ENCODE data around the gene ACOT8. TPM values are rescaled to one million over a fixed set of nuclear protein-coding genes. Genes with fewer than 3 reads are reported as not detected.

The ACOT8 gene
- total and polyA plus RNA-seq, 4 experiments from 2014 or later, result 30.6 to 54.3 (median 35.7) TPM

GRCh38 chr20:45852326-45852725 is 4.9 kb downstream of the ACOT8 start:
- Mint-ChIP-seq H3K27me3 (no peaks in the 10 kb centered on the region), H3K4me3 (no peak overlapping the region), H3K27ac (no peak overlapping the region), H3K9me3 (no peaks in the 10 kb centered on the region), H3K4me1 (peaks cover 10 to 52% (median 23%) of the 10 kb centered on the region in 4 donors), H3K36me3 (peaks cover 33 to 37% of the 10 kb centered on the region in 2 donors)
- peaks cover 35% of the 10 kb centered on the region for H3K36me3 ChIP-seq (ENCODE audit: insufficient read depth, low read length)
- intact Hi-C loops (cut with micrococcal nuclease), result loop anchor here (10.0 kb wide), 1 partner anchor 58 kb away; the partner anchor contains the start of genes DNTTIP1 and WFDC3
- no peaks in the 10 kb centered on the region for H3K27me3 ChIP-seq (ENCODE audit: insufficient read depth, low read length)
- DNase-seq, result no peak
- POLR2A ChIA-PET (ENCODE audit: partially characterized antibody), result interaction anchor here (0.6 kb wide), 1 partner anchor 14 kb away, joined by 3 read pairs; no protein-coding TSS in a partner anchor
- no peaks in the 10 kb centered on the region for H3K9me3 ChIP-seq (ENCODE audit: control insufficient read depth in 1 of 2, low read length in 2 of 2)
- H3K27ac ChIP-seq (ENCODE audit: low read depth, low read length), result no peak overlapping the region
- CTCF ChIA-PET (ENCODE audit: partially characterized antibody), result interaction anchor here (0.9 to 1.0 kb wide), 2 partner anchors 28 to 39 kb away, joined by 3 read pairs; no protein-coding TSS in a partner anchor
- no peak overlapping the region for H3K4me3 ChIP-seq (ENCODE audit: low read length in 2 of 2)
- peaks cover 24% of the 10 kb centered on the region for H3K4me1 ChIP-seq (ENCODE audit: insufficient read depth, low read length)

GRCh38 chr20:45851501-45851900 is 5.7 kb downstream of the ACOT8 start:
- H3K4me1 ChIP-seq (ENCODE audit: insufficient read depth, low read length), result peaks cover 22% of the 10 kb centered on the region
- intact Hi-C loops (cut with micrococcal nuclease), result loop anchor here (10.0 kb wide), 1 partner anchor 57 kb away; the partner anchor contains the start of genes DNTTIP1 and WFDC3
- H3K27me3 ChIP-seq (ENCODE audit: insufficient read depth, low read length), result no peaks in the 10 kb centered on the region
- Mint-ChIP-seq H3K27me3 (no peaks in the 10 kb centered on the region), H3K27ac (no peak overlapping the region), H3K9me3 (no peaks in the 10 kb centered on the region), H3K4me1 (peaks cover 9 to 44% (median 17%) of the 10 kb centered on the region in 4 donors), H3K36me3 (peaks cover 33 to 41% of the 10 kb centered on the region in 2 donors), H3K4me3 (no peak overlapping the region)
- POLR2A ChIA-PET (ENCODE audit: partially characterized antibody), result interaction anchor here (0.6 to 1.4 kb wide), 3 partner anchors 13 to 83 kb away, joined by 3 to 5 read pairs (median 4); partner anchors contain the start of gene PCIF1
- no peak overlapping the region for H3K27ac ChIP-seq (ENCODE audit: low read depth, low read length)
- no peak overlapping the region for H3K4me3 ChIP-seq (ENCODE audit: low read length in 2 of 2)
- CTCF ChIA-PET (ENCODE audit: partially characterized antibody), result no interaction called here
- H3K36me3 ChIP-seq (ENCODE audit: insufficient read depth, low read length), result peaks cover 39% of the 10 kb centered on the region
- H3K9me3 ChIP-seq (ENCODE audit: control insufficient read depth in 1 of 2, low read length in 2 of 2), result no peaks in the 10 kb centered on the region
- no peak for DNase-seq

- Mint-ChIP-seq H3K9me3 (no peaks in the 10 kb centered on the region), H3K36me3 (peaks cover 36 to 47% of the 10 kb centered on the region in 2 donors), H3K4me1 (peaks cover 8 to 38% (median 13%) of the 10 kb centered on the region in 4 donors), H3K4me3 (no peak overlapping the region), H3K27ac (no peak overlapping the region), H3K27me3 (no peaks in the 10 kb centered on the region)
- no peak for DNase-seq
- intact Hi-C loops (cut with micrococcal nuclease), result loop anchor here (10.0 kb wide), 1 partner anchor 56 kb away; the partner anchor contains the start of genes DNTTIP1 and WFDC3
- H3K4me1 ChIP-seq (ENCODE audit: insufficient read depth, low read length), result peaks cover 16% of the 10 kb centered on the region
- no peak overlapping the region for H3K27ac ChIP-seq (ENCODE audit: low read depth, low read length)
- no peaks in the 10 kb centered on the region for H3K9me3 ChIP-seq (ENCODE audit: control insufficient read depth in 1 of 2, low read length in 2 of 2)
- no peak overlapping the region for H3K4me3 ChIP-seq (ENCODE audit: low read length in 2 of 2)
- CTCF ChIA-PET (ENCODE audit: partially characterized antibody), result no interaction called here
- peaks cover 42% of the 10 kb centered on the region for H3K36me3 ChIP-seq (ENCODE audit: insufficient read depth, low read length)
- H3K27me3 ChIP-seq (ENCODE audit: insufficient read depth, low read length), result no peaks in the 10 kb centered on the region
- POLR2A ChIA-PET (ENCODE audit: partially characterized antibody), result interaction anchor here (0.8 to 1.4 kb wide), 2 partner anchors 17 to 84 kb away, joined by 4 to 5 read pairs; partner anchors contain the start of gene PCIF1
Measured at GRCh38 chr20:45850926-45851325, 6.3 kb downstream of the ACOT8 start.

GRCh38 chr20:45850238-45850637 is 7.0 kb downstream of the ACOT8 start:
- Histone ChIP-seq H3K27me3 (ENCODE audit: insufficient read depth, low read length) (no peaks in the 10 kb centered on the region), H3K27ac (ENCODE audit: low read depth, low read length) (no peak overlapping the region), H3K36me3 (ENCODE audit: insufficient read depth, low read length) (peaks cover 47% of the 10 kb centered on the region), H3K4me3 (ENCODE audit: low read length in 2 of 2) (no peak overlapping the region), H3K4me1 (ENCODE audit: insufficient read depth, low read length) (peaks cover 11% of the 10 kb centered on the region), H3K9me3 (ENCODE audit: control insufficient read depth in 1 of 2, low read length in 2 of 2) (no peaks in the 10 kb centered on the region)
- no peaks in the 10 kb centered on the region for H3K9me3 Mint-ChIP-seq
- peaks cover 7 to 33% (median 9%) of the 10 kb centered on the region in 4 donors for H3K4me1 Mint-ChIP-seq
- ChIA-PET POLR2A (ENCODE audit: partially characterized antibody) (interaction anchor here (1.3 kb wide), 1 partner anchor 31 kb away, joined by 6 read pairs; the partner anchor contains the start of gene ZSWIM1), CTCF (ENCODE audit: partially characterized antibody) (no interaction called here)
- peak overlapping the region in 2 of 7 donors; percentile 18 to 66 for H3K27ac Mint-ChIP-seq
- peak overlapping the region in 1 of 8 donors; percentile 6 for H3K4me3 Mint-ChIP-seq
- intact Hi-C loops (cut with micrococcal nuclease), result loop anchor here (10.0 kb wide), 1 partner anchor 55 kb away; the partner anchor contains the start of genes DNTTIP1 and WFDC3
- H3K36me3 Mint-ChIP-seq, result peaks cover 36 to 52% of the 10 kb centered on the region in 2 donors
- no peak for DNase-seq
- no peaks in the 10 kb centered on the region for H3K27me3 Mint-ChIP-seq

GRCh38 chr20:45848969-45849582 is 8.1 kb downstream of the ACOT8 start:
- H3K27ac Mint-ChIP-seq, result peak overlapping the region in 2 of 7 donors; percentile 6 to 12
- POLR2A ChIA-PET (ENCODE audit: partially characterized antibody), result interaction anchor here (1.3 kb wide), 1 partner anchor 32 kb away, joined by 6 read pairs; the partner anchor contains the start of gene ZSWIM1

GRCh38 chr20:45848421-45848820 is 8.8 kb downstream of the ACOT8 start:
- Mint-ChIP-seq H3K4me3 (no peak overlapping the region), H3K36me3 (peaks cover 38 to 57% of the 10 kb centered on the region in 2 donors), H3K27ac (no peak overlapping the region), H3K9me3 (no peaks in the 10 kb centered on the region), H3K4me1 (peaks cover under 1 to 16% (median 2%) of the 10 kb centered on the region in 4 donors), H3K27me3 (no peaks in the 10 kb centered on the region)
- POLR2A ChIA-PET (ENCODE audit: partially characterized antibody), result no interaction called here
- H3K9me3 ChIP-seq (ENCODE audit: control insufficient read depth in 1 of 2, low read length in 2 of 2), result no peaks in the 10 kb centered on the region
- no peak overlapping the region for H3K27ac ChIP-seq (ENCODE audit: low read depth, low read length)
- intact Hi-C loops (cut with micrococcal nuclease), result no loop called here
- DNase-seq, result no peak
- peaks cover 48% of the 10 kb centered on the region for H3K36me3 ChIP-seq (ENCODE audit: insufficient read depth, low read length)
- CTCF ChIA-PET (ENCODE audit: partially characterized antibody), result no interaction called here
- no peak overlapping the region for H3K4me3 ChIP-seq (ENCODE audit: low read length in 2 of 2)
- no peaks in the 10 kb centered on the region for H3K4me1 ChIP-seq (ENCODE audit: insufficient read depth, low read length)
- H3K27me3 ChIP-seq (ENCODE audit: insufficient read depth, low read length), result no peaks in the 10 kb centered on the region

More at GRCh38 chr20:45848969-45849582, 8.1 kb downstream of the ACOT8 start:
- Histone ChIP-seq H3K36me3 (ENCODE audit: insufficient read depth, low read length) (peaks cover 48% of the 10 kb centered on the region), H3K9me3 (ENCODE audit: control insufficient read depth in 1 of 2, low read length in 2 of 2) (no peaks in the 10 kb centered on the region), H3K27ac (ENCODE audit: low read depth, low read length) (no peak overlapping the region), H3K4me3 (ENCODE audit: low read length in 2 of 2) (no peak overlapping the region), H3K4me1 (ENCODE audit: insufficient read depth, low read length) (no peaks in the 10 kb centered on the region), H3K27me3 (ENCODE audit: insufficient read depth, low read length) (no peaks in the 10 kb centered on the region)
- H3K27me3 Mint-ChIP-seq, result no peaks in the 10 kb centered on the region
- intact Hi-C loops (cut with micrococcal nuclease), result no loop called here
- H3K4me3 Mint-ChIP-seq, result no peak overlapping the region
- CTCF ChIA-PET (ENCODE audit: partially characterized antibody), result interaction anchor here (0.6 kb wide), 1 partner anchor 112 kb away, joined by 3 read pairs; no protein-coding TSS in a partner anchor
- peaks cover 2 to 22% (median 6%) of the 10 kb centered on the region in 4 donors for H3K4me1 Mint-ChIP-seq
- H3K9me3 Mint-ChIP-seq, result no peaks in the 10 kb centered on the region
- peaks cover 42 to 56% of the 10 kb centered on the region in 2 donors for H3K36me3 Mint-ChIP-seq
- DNase-seq, result no peak

GRCh38 chr20:45845452-45845851 is 11.7 kb downstream of the ACOT8 start:
- H3K27me3 Mint-ChIP-seq, result no peaks in the 10 kb centered on the region
- peak overlapping the region in 1 of 7 donors; percentile 22 for H3K27ac Mint-ChIP-seq
- peaks cover 0 to 6% (median 1%) of the 10 kb centered on the region in 4 donors for H3K4me1 Mint-ChIP-seq
- Histone ChIP-seq H3K9me3 (ENCODE audit: control insufficient read depth in 1 of 2, low read length in 2 of 2) (no peaks in the 10 kb centered on the region), H3K4me1 (ENCODE audit: insufficient read depth, low read length) (no peaks in the 10 kb centered on the region), H3K27ac (ENCODE audit: low read depth, low read length) (no peak overlapping the region), H3K27me3 (ENCODE audit: insufficient read depth, low read length) (no peaks in the 10 kb centered on the region), H3K4me3 (ENCODE audit: low read length in 2 of 2) (no peak overlapping the region), H3K36me3 (ENCODE audit: insufficient read depth, low read length) (peaks cover 60% of the 10 kb centered on the region)
- DNase-seq, result no peak
- intact Hi-C loops (cut with micrococcal nuclease), result no loop called here
- H3K4me3 Mint-ChIP-seq, result peak overlapping the region in 1 of 8 donors; percentile 31
- ChIA-PET POLR2A (ENCODE audit: partially characterized antibody) (no interaction called here), CTCF (ENCODE audit: partially characterized antibody) (no interaction called here)
- no peaks in the 10 kb centered on the region for H3K9me3 Mint-ChIP-seq
- H3K36me3 Mint-ChIP-seq, result peaks cover 32 to 58% of the 10 kb centered on the region in 2 donors

Measured in CD4-positive, alpha-beta memory T cell (primary cell).